Tibial nerve (tissue), 4 donors: ENCODE measurements around the gene RAI14. TPM values are rescaled to one million over a fixed set of nuclear protein-coding genes. Genes with fewer than 3 reads are reported as not detected.
A peak's percentile ranks its signal among the peaks of the same experiment; 100 is the strongest.

Experiments used
- DNase-seq, 2 donors: peaks; one replicate each; pipeline ENCODE4 v3.0.0-alpha.2; 2019; ENCODE audit warnings: low spot score in 2 of 2
- H3K27ac ChIP-seq, 4 donors: fragments of 200-600 bp; sonication (generic) in 3 of 4; one replicate each; pipeline ENCODE4 v1.5.1; 2017 to 2019; ENCODE audit warnings: mild to moderate bottlenecking in 1 of 4
- H3K27me3 ChIP-seq, 2 donors: fragments of 200-600 bp; sonication (generic) in 1 of 2; one replicate each; pipeline versions ENCODE4 v1.5.1 to v1.6.0; 2017 to 2019
- H3K36me3 ChIP-seq, 3 donors: fragments of 200-600 bp; sonication (generic); one replicate each; pipeline ENCODE4 v1.5.1; 2018 to 2019
- H3K4me1 ChIP-seq, 4 donors: fragments of 200-600 bp; sonication (generic) in 3 of 4; one replicate each; pipeline ENCODE4 v1.5.1; 2017 to 2019
- H3K4me3 ChIP-seq, 4 donors: fragments of 200-600 bp; sonication (generic) in 3 of 4; one replicate each; pipeline ENCODE4 v1.5.1; 2017 to 2019; ENCODE audit warnings: mild to moderate bottlenecking in 1 of 4, moderate library complexity in 1 of 4
- H3K9me3 ChIP-seq, 4 donors: fragments of 200-600 bp; sonication (generic) in 3 of 4; one replicate each; pipeline ENCODE4 v1.5.1; 2017 to 2019
- CTCF ChIP-seq, 5 experiments: fragments of 200-600 bp in 3 of 5; fragments of 450-650 bp in 2 of 5; sonication (generic) in 3 of 5; IDR thresholded peaks; one replicate each; pipeline ENCODE4 v1.5.1; 2016 to 2019; ENCODE audit warnings: antibody characterized with exemption in 5 of 5, mild to moderate bottlenecking in 3 of 5, moderate library complexity in 2 of 5
- EP300 ChIP-seq, 2 donors: sonication (generic); formaldehyde crosslinking; IDR thresholded peaks; one replicate each; pipeline ENCODE4 v1.6.1; 2017; ENCODE audit warnings: antibody characterized with exemption in 2 of 2, mild to moderate bottlenecking in 1 of 2
- POLR2A ChIP-seq, 2 donors: fragments of 450-650 bp; IDR thresholded peaks; one replicate each; pipeline ENCODE4 v1.6.1; 2017; ENCODE audit warnings: antibody characterized with exemption in 2 of 2, mild to moderate bottlenecking in 2 of 2, moderate library complexity in 2 of 2
- WGBS, 2 donors: methylation state at CpG; one replicate each; pipeline ENCODE4 v1.1.5; 2018; 5-methylcytosine and 5-hydroxymethylcytosine counted together
- total RNA-seq, 4 donors: library from RNA; depleted of rRNA; stranded (reverse); fragments of >200 nt; gene quantifications; one replicate each; pipeline ENCODE4 v1.1.0, GENCODE V29; 2016

The RAI14 gene
- total RNA-seq, 4 donors from 2014 or later = 42.8 to 72.2 (median 68.0) TPM

GRCh38 chr5:34626751-34627150 is 29.4 kb upstream of the RAI14 start:
- Histone ChIP-seq H3K27ac (no peak overlapping the region), H3K36me3 (no peaks in the 10 kb centered on the region), H3K9me3 (no peaks in the 10 kb centered on the region), H3K4me3 (no peak overlapping the region), H3K27me3 (no peaks in the 10 kb centered on the region), H3K4me1 (peaks cover 0 to 5% (median 0%) of the 10 kb centered on the region in 4 donors)
- WGBS, 2 donors = 76 to 91% methylated on average over 5 of the region's 5 CpGs
- no peak for DNase-seq
- no peak for TF ChIP-seq CTCF (IDR thresholded peaks at IDR 0.05)
- no peak for TF ChIP-seq POLR2A (IDR thresholded peaks at IDR 0.05)
- no peak for TF ChIP-seq EP300 (IDR thresholded peaks at IDR 0.05)

GRCh38 chr5:34627794-34628193 is 28.3 kb upstream of the RAI14 start:
- peaks cover 0 to 5% (median 0%) of the 10 kb centered on the region in 4 donors for H3K4me1 ChIP-seq
- no peak overlapping the region for H3K4me3 ChIP-seq
- H3K9me3 ChIP-seq = no peaks in the 10 kb centered on the region
- no peak for DNase-seq
- TF ChIP-seq POLR2A (IDR thresholded peaks at IDR 0.05) = no peak
- TF ChIP-seq EP300 (IDR thresholded peaks at IDR 0.05) = no peak
- TF ChIP-seq CTCF (IDR thresholded peaks at IDR 0.05) = no peak
- H3K36me3 ChIP-seq = no peaks in the 10 kb centered on the region
- WGBS, 2 donors = 45 to 64% methylated on average over 1 of the region's 1 CpG
- H3K27ac ChIP-seq = no peak overlapping the region
- no peaks in the 10 kb centered on the region for H3K27me3 ChIP-seq

GRCh38 chr5:34628373-34628772 is 27.8 kb upstream of the RAI14 start:
- Histone ChIP-seq H3K4me1 (peaks cover 0 to 11% (median 0%) of the 10 kb centered on the region in 4 donors), H3K9me3 (no peaks in the 10 kb centered on the region), H3K27ac (no peak overlapping the region), H3K4me3 (no peak overlapping the region), H3K36me3 (no peaks in the 10 kb centered on the region), H3K27me3 (no peaks in the 10 kb centered on the region)
- TF ChIP-seq EP300 (IDR thresholded peaks at IDR 0.05) (no peak), CTCF (IDR thresholded peaks at IDR 0.05) (no peak), POLR2A (IDR thresholded peaks at IDR 0.05) (no peak)
- WGBS, 2 donors = 80 to 81% methylated on average over 3 of the region's 3 CpGs
- DNase-seq = no peak

- DNase-seq = no peak
- no peak for TF ChIP-seq CTCF (IDR thresholded peaks at IDR 0.05)
- no peak for TF ChIP-seq POLR2A (IDR thresholded peaks at IDR 0.05)
- no peak for TF ChIP-seq EP300 (IDR thresholded peaks at IDR 0.05)
- Histone ChIP-seq H3K4me3 (no peak overlapping the region), H3K9me3 (no peaks in the 10 kb centered on the region), H3K4me1 (peaks cover 0 to 14% (median 0%) of the 10 kb centered on the region in 4 donors), H3K27me3 (no peaks in the 10 kb centered on the region), H3K36me3 (no peaks in the 10 kb centered on the region), H3K27ac (no peak overlapping the region)
- 94% methylated on average over 4 of the region's 4 CpGs for WGBS, 2 donors
Measured at GRCh38 chr5:34630596-34630995, 25.5 kb upstream of the RAI14 start.

- H3K36me3 ChIP-seq = no peaks in the 10 kb centered on the region
- WGBS, 2 donors = 27 to 34% methylated on average over 8 of the region's 8 CpGs
- H3K4me1 ChIP-seq = peaks cover 0 to 14% (median 0%) of the 10 kb centered on the region in 4 donors
- H3K4me3 ChIP-seq = no peak overlapping the region
- no peaks in the 10 kb centered on the region for H3K9me3 ChIP-seq
- peak overlapping the region in 1 of 4 donors; percentile 32 for H3K27ac ChIP-seq
- TF ChIP-seq POLR2A (IDR thresholded peaks at IDR 0.05) (no peak), EP300 (IDR thresholded peaks at IDR 0.05) (peak in 1 of 2 donors; percentile 21)
- H3K27me3 ChIP-seq = no peaks in the 10 kb centered on the region
- no peak for DNase-seq
Measured at GRCh38 chr5:34632807-34633422, 23.2 kb upstream of the RAI14 start.
